Right ventricle myocardium inferior (tissue), 1 donor: ENCODE data around the gene CCK. TPM values are rescaled to one million over a fixed set of nuclear protein-coding genes. Genes with fewer than 3 reads are reported as not detected.
"Not testable (repeated sequence)": the region's sequence is repeated elsewhere in the genome, so short reads cannot be mapped to it uniquely, and the experiment has no call there.

Experiments used
- ATAC-seq: fragments of 200-7000 bp; cut with Tn5 transposase; one replicate; pipeline ENCODE4 v1.9.1; 2020; ENCODE audit warnings: mild to moderate bottlenecking, moderate library complexity
- DNase-seq: peaks from one replicate; pipeline ENCODE4 v3.0.0; 2021; ENCODE audit errors: missing footprints
- intact Hi-C: fragments of 100-400 bp; cut with DNase I; formaldehyde crosslinking; loops from one replicate; pipeline ENCODE4 v1.11.0; 2022
- long read RNA-seq: library from polyadenylated mRNA; unstranded; transcript quantifications from one replicate; pipeline ENCODE4 v2.0.0, GENCODE V29; 2021
- total RNA-seq: library from RNA; stranded (reverse); fragmentation: NEBNext Ultra II Directional; extraction: Animal tissue kit (Norgen Biotek cat#: 25700); gene quantifications from one replicate; pipeline ENCODE4 v1.2.1, GENCODE V29; 2021
- donor health status: DM: no; HTN: yes; CAD: no; lungs with severe emphysema.

The CCK gene, protein sequence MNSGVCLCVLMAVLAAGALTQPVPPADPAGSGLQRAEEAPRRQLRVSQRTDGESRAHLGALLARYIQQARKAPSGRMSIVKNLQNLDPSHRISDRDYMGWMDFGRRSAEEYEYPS
- not detected for total RNA-seq
- long read RNA-seq = 0 reads

DNA sequence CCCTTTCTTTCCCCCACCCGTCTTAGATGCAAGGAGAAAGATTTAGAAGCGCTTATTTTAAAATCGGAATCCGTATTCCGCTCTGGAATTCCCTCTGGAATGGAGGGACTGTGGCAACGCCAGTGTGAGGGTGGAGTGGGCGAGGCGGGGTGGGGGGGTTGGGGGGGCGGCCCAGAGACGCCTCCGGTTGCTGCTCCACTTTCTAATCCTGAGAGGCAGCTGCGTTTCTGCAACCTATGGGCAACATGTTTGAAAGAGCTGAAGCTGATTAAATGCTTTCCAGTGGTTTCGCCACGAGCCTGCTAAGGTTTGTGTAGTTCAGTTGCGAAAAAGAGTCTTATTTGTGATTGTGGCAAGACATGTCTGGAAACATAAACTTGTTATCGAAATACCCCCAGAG lies at the start of gene CCK:
Gene CCK (minus strand): TSS at position 101 of the 400 bp plus-strand sequence. CDS start 2,555 bp downstream, outside the sequence.
- ATAC-seq (no peak), DNase-seq (no peak)
- intact Hi-C loops = no loop called here

DNA sequence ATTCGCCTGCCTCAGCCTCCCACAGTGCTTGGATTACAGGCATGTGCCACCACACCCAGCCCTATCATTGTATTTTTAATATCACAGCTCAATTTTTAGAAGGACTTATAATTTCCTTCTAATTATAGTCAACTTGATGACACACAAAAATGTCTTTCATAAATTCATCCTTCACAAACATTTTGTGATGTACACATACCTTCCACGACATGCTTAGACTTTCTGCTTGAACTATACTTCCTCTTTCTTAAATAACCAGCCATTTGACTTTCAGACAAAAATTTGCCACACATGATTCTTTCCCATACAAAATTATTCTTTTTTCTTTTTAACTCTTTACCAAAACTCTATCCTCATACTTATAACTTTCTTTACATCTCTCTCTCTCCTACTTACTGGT lies 48.4 kb upstream of the CCK start:
- ATAC-seq (no peak), DNase-seq (no peak)
- intact Hi-C loops = no loop called here

DNA sequence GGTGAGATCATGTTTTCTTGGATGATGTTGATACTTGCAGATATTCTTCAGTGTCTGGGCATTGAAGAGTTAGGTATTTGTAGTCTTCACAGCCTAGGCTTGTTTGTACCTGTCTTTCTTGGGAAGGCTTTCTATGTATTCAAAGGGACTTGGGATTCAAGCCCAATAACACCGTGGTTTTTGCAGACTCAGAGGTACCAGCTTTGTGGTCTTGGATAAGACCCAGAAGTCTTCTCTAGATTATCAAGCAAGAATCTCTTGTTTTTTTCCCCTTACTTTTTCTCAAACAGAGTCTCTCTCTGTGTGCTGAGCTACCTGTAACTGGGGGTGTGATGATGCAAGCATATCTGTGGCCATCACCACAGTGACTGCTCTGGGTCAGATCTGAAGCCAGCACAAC lies 42.7 kb upstream of the CCK start:
- intact Hi-C loops = no loop called here
- DNase-seq (no peak), ATAC-seq (no peak)

DNA sequence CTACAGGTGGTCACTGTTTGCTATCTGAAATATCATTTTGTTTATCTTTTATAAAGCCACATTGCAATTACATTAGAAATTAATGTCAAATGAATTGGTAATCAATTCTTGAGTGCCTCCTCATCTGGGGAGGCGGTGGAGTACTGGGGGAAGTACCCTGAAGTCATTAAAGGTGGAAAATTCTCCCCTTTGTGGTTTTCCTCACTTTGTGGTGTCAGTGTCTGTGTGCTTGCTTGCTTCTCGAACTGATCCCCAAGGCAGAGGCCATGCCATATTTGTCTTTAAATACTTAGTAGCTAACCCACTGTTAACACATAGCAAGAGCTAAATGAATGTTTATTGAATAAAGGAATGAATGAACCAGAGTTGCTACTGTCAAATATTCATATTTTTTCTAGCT lies 40.5 kb upstream of the CCK start:
- ATAC-seq (no peak), DNase-seq (no peak)
- intact Hi-C loops = no loop called here

DNA sequence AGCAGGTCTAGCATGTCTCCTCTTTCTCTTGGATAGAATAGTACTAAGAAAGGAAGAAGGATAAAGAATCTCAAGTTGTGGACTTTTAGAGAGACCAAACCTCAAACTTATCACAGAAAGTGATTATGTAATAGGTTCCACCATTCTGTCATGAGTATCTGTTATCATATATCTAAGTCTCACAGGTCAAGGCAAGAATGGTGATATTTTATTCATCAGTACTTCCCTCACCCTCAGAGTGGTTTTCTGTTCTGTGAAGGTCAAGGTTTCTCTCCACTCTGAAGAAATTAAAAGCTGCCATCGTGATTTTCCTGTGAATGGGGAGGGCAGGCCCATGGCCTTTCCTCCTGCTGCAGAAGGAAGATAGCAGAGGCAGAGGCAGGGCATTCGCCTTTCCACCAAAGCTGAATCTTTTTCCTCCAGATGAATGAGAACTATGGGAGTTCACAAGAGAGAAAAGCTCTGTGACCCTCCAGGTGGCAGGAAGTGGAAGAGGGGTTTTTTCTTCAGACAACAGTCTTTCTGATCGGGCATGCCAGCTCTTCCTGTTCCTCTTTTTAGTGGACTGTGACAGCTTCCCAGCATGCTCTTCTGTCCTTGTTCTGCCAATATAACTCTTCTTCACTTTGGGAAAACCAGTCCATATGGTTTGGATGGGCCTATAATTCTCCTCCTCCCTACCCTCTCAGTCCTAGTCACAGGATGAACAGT lies 37.1 kb upstream of the CCK start:
- DNase-seq = no peak
- no peak for ATAC-seq
- intact Hi-C loops = no loop called here

DNA sequence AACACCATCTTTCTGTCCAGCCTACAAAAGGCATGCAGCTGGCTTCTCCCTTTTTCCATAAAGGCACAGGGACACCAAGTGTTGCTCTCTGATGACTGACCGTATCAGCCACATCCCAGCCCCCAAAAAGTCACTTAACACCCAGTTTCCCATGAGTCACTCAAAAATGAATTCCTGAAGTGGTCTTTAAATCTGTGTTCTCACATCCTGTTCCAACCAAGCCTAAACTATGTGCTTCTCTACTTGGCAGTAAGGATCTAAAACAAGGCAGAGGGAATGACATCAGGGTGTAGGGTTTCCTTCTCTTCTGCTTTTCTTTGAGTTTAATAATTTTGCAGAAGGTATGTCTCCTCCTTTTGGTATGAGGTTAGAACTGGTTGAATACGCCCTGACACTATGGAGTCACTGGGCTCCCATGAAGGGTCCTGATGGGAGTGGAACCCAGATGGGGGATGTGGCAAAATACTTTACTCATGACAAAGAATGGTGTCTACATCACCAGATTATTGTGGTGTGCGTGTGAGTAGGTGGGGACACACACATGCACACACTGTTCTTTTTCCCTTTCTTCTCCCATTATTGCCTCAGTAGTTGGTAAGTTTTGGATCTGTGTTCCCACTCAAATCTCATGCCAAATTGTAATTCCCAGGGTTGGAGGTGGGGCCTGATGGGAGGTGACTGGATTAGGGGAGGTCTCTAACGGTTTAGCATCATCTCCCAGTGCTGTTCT lies 35.6 kb upstream of the CCK start:
- ATAC-seq = no peak
- intact Hi-C loops = no loop called here
- DNase-seq = no peak

DNA sequence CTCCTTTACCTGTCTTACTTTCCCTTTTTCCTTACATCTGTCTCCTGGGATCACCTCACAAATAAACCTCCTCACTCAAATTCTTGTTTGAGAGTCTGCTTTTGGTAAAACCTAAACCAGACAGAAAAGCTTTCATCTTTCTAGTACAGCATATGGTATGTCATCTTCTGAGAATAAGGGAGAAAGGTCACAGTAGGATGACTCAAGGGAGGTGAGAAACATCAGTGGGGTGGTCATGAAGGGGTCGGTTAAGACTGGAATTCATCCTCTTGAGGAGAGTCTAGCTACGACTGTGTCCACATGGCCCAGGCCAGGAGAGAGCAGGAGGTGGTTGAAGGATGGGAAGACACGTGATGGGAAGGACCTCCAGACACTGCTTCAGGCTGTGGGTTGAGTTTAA lies 34.8 kb upstream of the CCK start:
- intact Hi-C loops = no loop called here
- DNase-seq (no peak), ATAC-seq (no peak)

DNA sequence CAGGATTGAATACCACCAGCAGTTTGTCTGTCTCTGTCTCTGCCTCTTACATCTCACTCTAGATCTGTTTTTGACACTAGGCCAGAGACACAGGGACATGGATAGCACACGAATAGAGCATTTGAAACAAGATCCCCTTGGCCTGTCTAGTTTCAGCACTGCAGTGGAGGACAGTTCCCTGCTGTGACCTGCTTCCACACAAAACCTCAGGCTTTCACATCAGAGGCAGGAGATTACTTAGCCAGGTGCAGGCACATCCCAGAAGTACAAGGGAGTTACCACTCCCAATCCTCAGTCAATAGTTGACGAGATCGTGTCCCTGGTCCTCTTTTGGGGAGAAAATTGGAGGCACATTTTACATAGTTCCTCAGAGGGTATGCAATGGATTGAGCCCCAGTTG lies 34.0 kb upstream of the CCK start:
- ATAC-seq = no peak
- no peak for DNase-seq
- intact Hi-C loops = no loop called here

DNA sequence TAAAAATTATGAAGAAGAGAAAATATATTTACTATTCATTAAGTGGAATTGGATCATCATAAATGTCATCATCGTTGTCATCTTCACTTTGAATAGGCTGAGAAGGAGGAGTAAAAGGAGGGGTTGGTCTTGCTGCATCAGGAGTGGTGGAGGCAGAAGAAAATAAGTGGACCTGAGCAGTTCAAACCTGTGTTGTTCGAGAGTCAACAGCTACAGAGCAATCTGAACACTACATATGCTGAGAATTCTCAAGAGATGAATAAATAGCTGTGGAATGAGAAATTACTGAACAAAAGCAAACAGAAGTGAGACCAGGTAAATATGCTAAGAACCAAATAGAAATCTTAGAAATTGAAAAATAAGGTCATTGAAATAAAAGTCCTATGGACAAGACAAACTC lies 32.3 kb upstream of the CCK start:
- intact Hi-C loops = no loop called here
- ATAC-seq (no peak), DNase-seq (no peak)

DNA sequence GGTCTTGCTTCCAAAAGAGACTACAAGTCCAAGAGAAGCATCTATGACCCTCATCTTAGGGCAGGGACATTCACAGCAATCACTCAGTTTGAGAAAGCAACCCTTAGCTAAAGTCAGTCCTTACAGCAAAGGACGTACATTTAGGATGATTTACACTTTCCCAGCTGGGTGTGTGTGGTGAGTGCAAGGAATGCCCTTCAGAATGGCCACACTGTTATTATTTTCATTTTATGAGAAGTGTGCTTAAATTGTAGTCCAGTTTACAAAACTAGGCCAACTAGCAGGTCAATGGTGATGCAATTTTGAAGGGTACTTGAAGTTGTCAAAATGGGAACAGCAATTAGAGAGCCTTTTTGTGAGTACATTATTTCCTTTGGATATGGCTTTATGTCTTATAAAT lies 26.0 kb upstream of the CCK start:
- ATAC-seq = no peak
- intact Hi-C loops = no loop called here

DNA sequence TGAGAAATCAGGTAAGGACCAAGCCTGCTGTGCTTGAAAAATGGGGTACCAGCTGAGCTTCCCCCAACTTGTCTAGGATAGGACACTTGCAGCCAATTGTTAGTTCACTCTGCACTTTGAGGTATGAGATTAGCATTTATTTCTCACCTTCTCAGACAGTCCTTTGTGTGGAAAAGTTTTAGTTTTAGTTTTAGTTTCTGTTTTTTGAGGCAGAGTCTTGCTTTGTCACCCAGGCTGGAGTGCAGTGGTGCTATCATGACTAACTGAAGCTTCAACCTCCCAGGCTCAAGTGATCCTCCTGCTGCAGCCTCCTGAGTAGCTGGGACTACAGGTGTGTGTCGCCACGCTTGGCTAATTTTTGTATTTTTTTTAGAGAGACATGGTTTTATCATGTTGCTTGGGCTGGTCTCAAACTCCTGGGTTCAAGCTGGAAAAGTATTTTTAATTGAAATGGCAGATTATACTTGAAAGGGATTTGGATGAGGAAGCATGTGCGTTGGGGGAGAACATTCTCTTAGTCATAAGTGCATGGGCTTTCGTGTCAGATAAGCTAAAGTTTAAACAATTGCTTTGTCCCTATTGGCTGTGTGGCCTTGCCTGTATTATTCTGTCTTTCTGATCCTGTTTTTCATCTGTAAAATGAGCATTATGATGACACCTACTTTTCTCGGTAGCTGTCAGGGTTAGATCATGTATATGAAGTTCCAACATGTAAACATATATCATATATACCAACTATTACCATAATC lies 25.2 kb upstream of the CCK start:
- ATAC-seq = no peak
- DNase-seq = no peak
- intact Hi-C loops = no loop called here

More for the DNA sequence above, 26.0 kb upstream of the CCK start:
- DNase-seq = no peak

DNA sequence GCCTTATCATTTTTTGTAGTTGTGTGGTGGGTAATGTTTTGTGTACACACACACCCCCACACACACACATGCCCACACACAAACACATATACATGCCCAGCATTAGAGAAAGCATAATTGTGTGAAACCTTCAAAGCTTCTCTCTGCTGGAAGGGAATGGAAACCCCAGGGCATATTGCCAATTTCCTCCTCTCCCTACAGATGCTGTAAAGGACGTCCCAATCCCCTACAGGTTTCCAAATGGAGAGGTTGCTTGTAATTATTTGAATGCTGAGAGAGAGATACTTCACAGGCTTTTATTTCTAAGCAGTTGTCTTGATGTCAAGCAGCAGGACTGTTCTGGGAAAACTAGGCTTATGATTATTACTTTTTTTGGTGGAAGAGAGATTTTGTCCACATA lies 23.0 kb upstream of the CCK start:
- ATAC-seq = no peak
- intact Hi-C loops = no loop called here
- DNase-seq = no peak

DNA sequence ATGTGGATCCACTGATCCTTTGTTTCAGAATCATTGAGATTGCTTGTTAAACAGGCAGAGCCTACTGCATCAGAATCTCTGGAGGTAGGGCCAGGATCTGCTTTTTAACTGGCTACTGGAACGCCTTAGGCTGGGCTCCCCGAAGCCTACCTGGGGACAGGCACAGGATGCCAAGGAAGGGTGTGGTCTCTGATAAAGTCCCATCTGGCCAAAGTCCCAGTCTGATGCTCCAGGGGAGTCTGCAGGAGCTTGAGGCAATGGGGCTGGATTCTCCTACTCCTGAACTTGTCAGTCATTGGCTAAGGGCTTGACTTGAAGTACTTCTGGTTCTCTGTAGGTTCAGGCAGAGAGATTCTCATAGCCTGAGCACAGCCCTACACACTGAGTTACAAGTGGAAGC lies 22.4 kb upstream of the CCK start:
- no peak for ATAC-seq

DNA sequence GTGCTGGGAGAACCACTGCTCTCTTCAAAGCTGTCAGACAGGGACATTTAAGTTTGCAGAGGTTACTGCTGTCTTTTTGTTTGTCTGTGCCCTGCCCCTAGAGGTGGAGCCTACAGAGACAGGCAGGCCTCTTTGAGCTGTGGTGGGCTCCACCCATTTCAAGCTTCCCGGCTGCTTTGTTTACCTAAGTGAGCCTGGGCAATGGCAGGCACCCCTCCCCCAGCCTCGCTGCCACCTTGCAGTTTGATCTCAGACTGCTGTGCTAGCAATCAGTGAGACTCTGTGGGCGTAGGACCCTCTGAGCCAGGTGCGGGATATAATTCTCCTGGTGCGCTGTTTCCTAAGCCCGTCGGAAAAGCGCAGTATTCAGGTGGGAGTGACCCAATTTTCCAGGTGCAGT lies 21.4 kb upstream of the CCK start:
- DNase-seq, ATAC-seq, intact Hi-C loops: not testable (repeated sequence)

More for the DNA sequence above, 22.4 kb upstream of the CCK start:
- intact Hi-C loops = no loop called here
- DNase-seq = no peak

DNA sequence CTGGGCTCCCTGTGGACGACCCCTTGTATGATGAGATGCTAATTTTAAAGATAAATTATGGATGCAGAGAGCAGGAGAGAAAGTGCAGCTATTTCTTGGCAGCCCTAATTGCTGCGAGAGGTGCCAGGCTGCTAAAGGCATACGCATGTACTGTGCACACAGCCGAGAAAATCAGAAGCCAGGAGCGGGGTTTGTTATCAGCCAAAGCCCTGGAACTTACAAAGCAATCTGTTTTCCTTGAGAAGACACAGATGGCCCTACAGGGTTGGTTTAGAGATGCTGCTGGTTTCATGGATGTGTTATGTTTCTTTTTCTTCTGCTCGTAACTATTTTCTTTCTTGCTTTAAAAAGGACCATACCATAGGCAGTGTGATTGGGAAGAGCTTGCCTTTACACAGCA lies 11.7 kb upstream of the CCK start:
- no peak for ATAC-seq

DNA sequence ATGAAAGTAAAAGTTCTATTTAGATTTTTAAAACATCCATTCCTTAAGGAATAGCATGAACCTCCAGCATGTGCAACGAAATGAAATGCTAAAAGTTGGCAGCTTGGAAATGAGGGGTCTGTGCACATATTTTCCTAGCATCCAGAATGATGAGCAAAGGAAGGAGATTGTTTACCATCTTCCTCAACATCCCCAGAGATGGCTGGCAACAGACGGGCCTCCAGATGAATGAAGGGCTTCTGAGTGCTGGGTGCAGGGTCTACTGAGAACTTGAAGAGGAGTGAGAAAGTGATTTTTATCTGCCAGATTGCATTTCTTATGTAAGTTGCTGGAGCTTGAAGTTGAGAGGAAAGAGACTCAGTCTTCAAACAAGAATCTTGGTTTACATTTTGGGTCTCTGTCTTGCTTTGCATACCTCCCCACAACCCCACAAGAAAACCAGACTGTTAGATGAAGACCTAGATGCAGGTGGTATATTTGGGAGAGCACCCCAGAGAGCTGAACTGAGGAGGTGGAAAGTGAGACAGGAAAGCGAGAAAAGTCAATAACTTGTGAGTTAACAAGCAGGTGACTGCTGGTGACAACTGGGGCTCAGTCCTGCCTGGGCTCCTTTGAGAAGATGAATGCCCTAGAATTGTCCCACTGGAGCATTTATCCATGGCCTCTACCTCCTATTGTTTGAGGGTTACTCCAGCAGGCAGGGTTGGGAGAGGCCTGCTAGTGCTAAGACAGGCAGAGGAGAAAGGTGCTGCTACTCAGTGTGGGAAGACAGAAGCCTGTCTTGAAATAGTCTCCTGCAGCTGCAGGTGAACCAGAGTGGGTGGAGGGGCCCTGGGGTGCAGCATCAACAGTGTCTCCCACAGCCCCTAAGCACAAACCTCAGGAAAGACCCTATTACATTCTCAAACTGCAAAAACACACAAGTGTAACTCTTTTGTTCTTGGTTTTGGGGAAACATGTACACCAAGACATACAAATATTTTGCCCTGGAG lies 10.5 kb upstream of the CCK start:
- intact Hi-C loops = no loop called here
- DNase-seq = no peak

More for the DNA sequence above, 11.7 kb upstream of the CCK start:
- intact Hi-C loops = no loop called here
- DNase-seq = no peak

DNA sequence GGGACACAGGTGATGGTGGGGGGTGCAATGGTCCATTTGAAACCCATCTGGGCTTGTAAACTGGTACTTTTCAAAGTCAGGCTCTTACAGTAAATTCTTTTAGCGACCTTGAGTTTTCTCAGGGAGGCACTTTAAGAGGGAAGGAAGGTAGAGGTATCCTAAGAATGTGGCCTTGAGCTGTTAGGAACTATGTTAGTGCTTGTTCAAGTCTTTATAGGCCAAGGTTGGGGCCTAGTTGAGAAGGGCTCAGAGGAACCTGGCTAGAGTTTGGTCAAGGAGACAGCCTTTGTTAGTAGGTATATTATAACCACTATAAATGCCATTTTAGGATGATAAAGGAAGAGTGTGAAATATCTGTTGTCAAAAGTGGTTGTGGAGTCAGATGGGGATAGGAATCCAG lies 9.2 kb upstream of the CCK start:
- ATAC-seq = no peak
- intact Hi-C loops = no loop called here
- DNase-seq = no peak

More for the DNA sequence above, 10.5 kb upstream of the CCK start:
- no peak for ATAC-seq

DNA sequence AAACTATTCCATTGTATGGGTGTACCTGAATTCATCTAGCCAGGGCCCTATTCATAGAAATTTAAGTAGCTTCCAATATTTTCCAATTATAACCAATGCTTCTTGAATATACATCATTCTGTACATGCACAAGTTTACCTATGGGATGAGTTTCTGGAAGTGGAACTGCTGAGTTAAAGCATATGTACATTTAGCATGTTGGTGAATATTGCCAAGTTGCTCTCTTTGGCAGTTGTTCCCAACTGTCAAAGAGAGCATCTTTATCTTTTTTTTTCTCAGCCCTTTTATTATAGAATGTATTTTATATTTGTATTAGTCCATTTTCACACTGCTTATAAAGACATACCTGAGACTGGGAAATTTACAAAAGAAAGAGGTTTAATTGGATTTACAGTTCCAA lies 8.3 kb upstream of the CCK start:
- intact Hi-C loops = no loop called here
- DNase-seq (no peak), ATAC-seq (no peak)
